Midbrain (tissue), 1 donor: ENCODE results near the gene HSPB1.
A peak's percentile ranks its signal among the peaks of the same experiment; 100 is the strongest.
"Not testable (repeated sequence)": the region's sequence is repeated elsewhere in the genome, so short reads cannot be mapped to it uniquely, and the experiment has no call there.

ENCODE experiments used
- DNase-seq: peaks from one replicate; lab custom pipeline; 2025; lab: John Stamatoyannopoulos, UW

HSPB1 gene

GRCh38 chr7:76308874-76309273 is 6.4 kb downstream of the HSPB1 start:
- DNase-seq: not testable (repeated sequence)

GRCh38 chr7:76309341-76310101 is 7.0 kb downstream of the HSPB1 start:
- DNase-seq: not testable (repeated sequence)

- peak; percentile 24 for DNase-seq
These were observed 7.9 kb downstream of the HSPB1 start for GRCh38 chr7:76310102-76310957.

- not testable (repeated sequence) for DNase-seq
These were observed 9.4 kb downstream of the HSPB1 start for GRCh38 chr7:76311838-76312237.

- peak; percentile 94 for DNase-seq
These were observed 11.7 kb downstream of the HSPB1 start for GRCh38 chr7:76314042-76314721.

- not testable (repeated sequence) for DNase-seq
These were observed 12.3 kb downstream of the HSPB1 start for GRCh38 chr7:76314740-76315139.

- no peak for DNase-seq
These were observed 12.9 kb downstream of the HSPB1 start for GRCh38 chr7:76315364-76315763.

- no peak for DNase-seq
These were observed 14.7 kb downstream of the HSPB1 start for GRCh38 chr7:76316984-76317781.

GRCh38 chr7:76317782-76318487 is 15.5 kb downstream of the HSPB1 start:
- peak; percentile 99 for DNase-seq

- peak; percentile 54 for DNase-seq
These were observed 16.2 kb downstream of the HSPB1 start for GRCh38 chr7:76318488-76319353.

GRCh38 chr7:76325092-76325491 is 22.6 kb downstream of the HSPB1 start:
- no peak for DNase-seq

- no peak for DNase-seq
These were observed 23.3 kb downstream of the HSPB1 start for GRCh38 chr7:76325811-76326210.

GRCh38 chr7:76326646-76327233 is 24.3 kb downstream of the HSPB1 start:
- no peak for DNase-seq

- no peak for DNase-seq
These were observed 25.1 kb downstream of the HSPB1 start for GRCh38 chr7:76327610-76328009.

- DNase-seq: no peak
These were observed 25.9 kb downstream of the HSPB1 start for GRCh38 chr7:76328389-76328788.

- DNase-seq: no peak
These were observed 27.0 kb downstream of the HSPB1 start for GRCh38 chr7:76329479-76329878.

- DNase-seq: no peak
These were observed 27.8 kb downstream of the HSPB1 start for GRCh38 chr7:76330261-76330660.

GRCh38 chr7:76330673-76331072 is 28.2 kb downstream of the HSPB1 start:
- no peak for DNase-seq

- no peak for DNase-seq
These were observed 29.6 kb downstream of the HSPB1 start for GRCh38 chr7:76332078-76332477.
